NCI-H2029 (cell line): Measurements from ENCODE around the gene CYTL1.

Source experiments
- DNase-seq: peaks from one replicate; lab custom pipeline; 2025; lab: John Stamatoyannopoulos, UW

Gene CYTL1

DNA sequence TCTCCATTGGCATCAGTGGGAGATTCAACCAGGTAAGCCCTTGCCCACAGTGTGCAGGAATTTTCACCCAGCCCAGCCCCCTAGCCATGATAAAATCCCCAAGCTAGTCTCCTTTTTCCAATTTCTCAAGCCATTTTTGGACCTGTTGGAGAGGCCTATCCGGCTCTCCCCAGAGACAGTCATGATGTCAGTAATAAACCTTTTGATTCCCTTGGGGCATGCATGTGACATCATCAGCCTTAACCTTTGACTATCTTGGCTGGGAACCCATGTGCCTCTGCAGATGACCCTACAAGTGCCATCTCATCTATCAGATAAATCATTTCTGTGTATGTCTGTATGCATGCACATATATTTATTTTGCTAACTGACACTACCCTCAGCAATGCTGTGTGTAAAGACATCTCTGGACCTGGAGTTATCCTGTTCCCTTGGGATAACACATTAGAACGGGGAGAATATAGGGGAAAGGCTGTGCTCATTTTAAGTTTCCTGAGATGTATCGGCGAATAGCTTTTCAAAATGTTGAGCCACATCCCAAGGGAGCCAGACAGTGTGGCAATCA, 51.0 kb downstream of the CYTL1 start:
- DNase-seq, result no peak
